ENCODE data around the gene ACTR6. TPM values are rescaled to one million over a fixed set of nuclear protein-coding genes. Genes with fewer than 3 reads are reported as not detected.

Gene ACTR6
- total and polyA plus RNA-seq, 11 donors = 8.9 to 29.5 (median 21.9) TPM

DNA sequence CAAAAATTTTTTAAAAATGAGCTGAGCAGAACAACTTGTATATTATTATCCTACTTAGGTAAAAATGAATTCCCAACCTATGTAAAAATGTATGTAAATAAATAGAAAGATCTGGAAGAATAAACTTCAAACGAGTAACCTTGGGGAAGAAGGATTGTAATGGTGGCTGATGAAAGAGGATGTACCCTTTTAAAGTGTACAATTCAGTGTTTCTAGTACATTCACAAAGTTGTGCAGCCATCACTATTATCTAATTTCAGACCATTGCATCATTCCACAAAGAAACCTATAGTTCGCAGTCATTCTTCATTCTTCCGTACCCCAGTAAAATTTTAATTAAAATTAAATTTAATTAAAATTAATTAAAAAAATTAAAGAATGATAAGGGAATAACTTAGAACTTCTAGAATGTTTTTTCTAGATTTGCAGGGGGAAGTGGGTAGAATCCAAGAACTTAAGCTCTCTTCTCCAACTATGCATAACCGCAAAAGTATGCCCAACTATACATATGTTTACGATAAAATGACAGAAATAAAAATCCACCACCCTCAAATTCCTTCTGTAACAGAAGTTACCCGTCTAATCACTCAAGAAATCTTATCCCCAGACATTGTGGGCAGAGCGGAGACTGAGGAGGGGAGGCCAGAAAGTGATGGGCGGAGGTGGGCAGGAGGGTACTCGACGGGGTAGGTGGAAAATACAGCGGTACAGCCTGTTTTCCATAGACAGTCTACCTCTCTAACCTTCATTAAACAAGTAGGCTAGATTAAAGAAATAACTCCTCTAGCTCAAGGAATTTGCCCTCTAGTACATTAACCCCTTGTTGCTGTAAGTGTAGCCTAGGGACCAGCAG, 65.3 kb downstream of the ACTR6 start:
- WGBS, 4 donors = 70 to 74% (median 72%) methylated on average over 11 of the region's 11 CpGs
- no peaks in the 10 kb centered on the region for H3K27me3 ChIP-seq
- peaks cover 14 to 37% (median 24%) of the 10 kb centered on the region in 12 donors for H3K4me1 ChIP-seq
- DNase-seq (no peak), ATAC-seq (no peak)
- intact Hi-C loops (cut with DNase I) = loop anchor here in 5 of 10 donors (2.0 to 5.0 kb wide), 6 partner anchors 31 to 291 kb away; partner anchors contain the start of genes ACTR6 (in 4 of the 5) and BLTP3B (in 1 of the 5)
- H3K27ac ChIP-seq = peak overlapping the region in 11 of 12 donors; percentile 89 to 99 (median 97)
- H3K4me3 ChIP-seq = peak overlapping the region in 10 of 12 donors; percentile 74 to 99 (median 94)
- H3K36me3 ChIP-seq = no peaks in the 10 kb centered on the region
- TF ChIP-seq POLR2A (IDR thresholded peaks at IDR 0.05) = no peak
- TF ChIP-seq CTCF (IDR thresholded peaks at IDR 0.05) = no peak
- no peaks in the 10 kb centered on the region for H3K9me3 ChIP-seq

DNA sequence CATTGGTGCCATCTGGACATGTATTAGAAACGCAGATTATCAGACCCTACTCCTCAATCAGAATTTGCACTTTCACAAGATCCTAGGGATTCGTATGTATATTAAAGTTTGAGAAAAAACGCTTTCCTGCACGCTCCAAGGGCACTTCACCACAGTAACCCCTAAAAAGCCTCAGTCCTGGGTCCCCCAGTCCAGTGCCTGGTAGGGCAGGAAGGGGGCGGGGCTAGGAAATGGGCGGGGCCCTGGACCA, 65.9 kb downstream of the ACTR6 start:
- Histone ChIP-seq H3K4me3 (peak overlapping the region; percentile 74 to 99 (median 92)), H3K4me1 (peaks cover 15 to 42% (median 24%) of the 10 kb centered on the region in 12 donors), H3K36me3 (no peaks in the 10 kb centered on the region), H3K9me3 (no peaks in the 10 kb centered on the region), H3K27me3 (no peaks in the 10 kb centered on the region), H3K27ac (peak overlapping the region; percentile 89 to 99 (median 97))
- ATAC-seq = peak; percentile 88 to 90 (median 88)
- intact Hi-C loops (cut with DNase I) = loop anchor here in 5 of 10 donors (2.0 to 5.0 kb wide), 6 partner anchors 32 to 291 kb away; partner anchors contain the start of genes ACTR6 (in 4 of the 5) and BLTP3B (in 1 of the 5)
- peak in 2 of 5 donors; percentile 93 to 95 for DNase-seq
- WGBS, 4 donors = 1 to 4% (median 2%) methylated on average over 6 of the region's 6 CpGs
- no peak for TF ChIP-seq CTCF (IDR thresholded peaks at IDR 0.05)
- TF ChIP-seq POLR2A (IDR thresholded peaks at IDR 0.05) = no peak

GRCh38 chr12:100266835-100267602, 66.4 kb downstream of the ACTR6 start, which contains the start of the genes DEPDC4 and SCYL2:
Gene DEPDC4 (minus strand): TSS chr12:100267079. CDS start chr12:100267076, 3 bp downstream.
Gene SCYL2 (plus strand): TSS chr12:100267177. CDS start chr12:100282971, 15,794 bp downstream.
- Histone ChIP-seq H3K4me1 (peaks cover 15 to 46% (median 27%) of the 10 kb centered on the region in 12 donors), H3K27ac (peak within 1 kb of the TSS; percentile 89 to 99 (median 97)), H3K36me3 (no peaks in the 10 kb centered on the region), H3K27me3 (no peaks in the 10 kb centered on the region), H3K4me3 (peak within 1 kb of the TSS; percentile 74 to 99 (median 92)), H3K9me3 (no peaks in the 10 kb centered on the region)
- TF ChIP-seq POLR2A (IDR thresholded peaks at IDR 0.05) (peak in 1 of 2 donors; percentile 59), CTCF (IDR thresholded peaks at IDR 0.05) (peak in 4 of 12 donors; percentile 14 to 36 (median 22))
- intact Hi-C loops (cut with DNase I) = loop anchor here in 5 of 10 donors (2.0 to 5.0 kb wide), 6 partner anchors 32 to 290 kb away; partner anchors contain the start of genes ACTR6 (in 4 of the 5) and BLTP3B (in 1 of the 5)
- peak; percentile 97 to 98 (median 98) for ATAC-seq
- 0 to 1% (median 1%) methylated on average over 49 to 62 of the region's 62 CpGs for WGBS, 4 donors
- DNase-seq = peak; percentile 95 to 97 (median 96)

Data from heart left ventricle (tissue), 16 donors.